Anterior cingulate cortex (tissue), 58 donors: ENCODE results near the gene PTPRN2.
"Not testable (repeated sequence)": the region's sequence is repeated elsewhere in the genome, so short reads cannot be mapped to it uniquely, and the experiment has no call there.

Experiments
- DNase-seq, 58 donors: peaks; one replicate each; lab custom pipeline; 2025; lab: John Stamatoyannopoulos, UW

Gene PTPRN2

GRCh38 chr7:158411232-158411950 is 176.2 kb downstream of the PTPRN2 start:
- DNase-seq, result no peak

- DNase-seq, result no peak
Observed at GRCh38 chr7:158410720-158411119, 176.9 kb downstream of the PTPRN2 start.

- no peak for DNase-seq
Observed at GRCh38 chr7:158409816-158410330, 177.8 kb downstream of the PTPRN2 start.

GRCh38 chr7:158409120-158409519 is 178.5 kb downstream of the PTPRN2 start:
- DNase-seq, result no peak

- DNase-seq, result no peak
Observed at GRCh38 chr7:158408318-158408920, 179.2 kb downstream of the PTPRN2 start.

GRCh38 chr7:158407581-158408317 is 179.9 kb downstream of the PTPRN2 start:
- peak in 4 of 58 donors; percentile 9 to 53 (median 40) for DNase-seq

- no peak for DNase-seq
Observed at GRCh38 chr7:158406801-158407200, 180.8 kb downstream of the PTPRN2 start.

- no peak for DNase-seq
Observed at GRCh38 chr7:158406364-158406763, 181.3 kb downstream of the PTPRN2 start.

GRCh38 chr7:158405771-158406170 is 181.9 kb downstream of the PTPRN2 start:
- DNase-seq, result not testable (repeated sequence)

GRCh38 chr7:158405324-158405723 is 182.3 kb downstream of the PTPRN2 start:
- DNase-seq, result no peak

GRCh38 chr7:158404031-158404761 is 183.4 kb downstream of the PTPRN2 start:
- DNase-seq, result no peak

- no peak for DNase-seq
Observed at GRCh38 chr7:158403013-158403821, 184.4 kb downstream of the PTPRN2 start.

- DNase-seq, result no peak
Observed at GRCh38 chr7:158402471-158402870, 185.2 kb downstream of the PTPRN2 start.

- no peak for DNase-seq
Observed at GRCh38 chr7:158401826-158402225, 185.8 kb downstream of the PTPRN2 start.

GRCh38 chr7:158401295-158401694 is 186.3 kb downstream of the PTPRN2 start:
- no peak for DNase-seq

GRCh38 chr7:158400601-158401225 is 186.9 kb downstream of the PTPRN2 start:
- no peak for DNase-seq

- DNase-seq, result no peak
Observed at GRCh38 chr7:158399762-158400161, 187.9 kb downstream of the PTPRN2 start.

GRCh38 chr7:158398750-158399149 is 188.9 kb downstream of the PTPRN2 start:
- no peak for DNase-seq

- no peak for DNase-seq
Observed at GRCh38 chr7:158397885-158398284, 189.7 kb downstream of the PTPRN2 start.
